Fibroblast of lung (primary cell): ENCODE data around the gene EMILIN2.

Experiments used
- EZH2 ChIP-seq: IDR thresholded peaks from 2 replicates; pipeline ENCODE4 v1.5.1; 2012; ENCODE audit warnings: low read length, control low read depth, mild to moderate bottlenecking; ENCODE audit errors: missing control alignments
- TF ChIP-seq, protein P1 (sequence below), 2 donors: IDR thresholded peaks in 1 of 2; conservative IDR thresholded peaks in 1 of 2; 1 replicate in 1 of 2; 2 replicates in 1 of 2; pipeline ENCODE4 v1.5.1; 2011 to 2012; ENCODE audit warnings: low read length in 2 of 2, control low read depth in 1 of 2, inconsistent platforms in 1 of 2, low read depth in 1 of 2, mild to moderate bottlenecking in 1 of 2

DNA sequence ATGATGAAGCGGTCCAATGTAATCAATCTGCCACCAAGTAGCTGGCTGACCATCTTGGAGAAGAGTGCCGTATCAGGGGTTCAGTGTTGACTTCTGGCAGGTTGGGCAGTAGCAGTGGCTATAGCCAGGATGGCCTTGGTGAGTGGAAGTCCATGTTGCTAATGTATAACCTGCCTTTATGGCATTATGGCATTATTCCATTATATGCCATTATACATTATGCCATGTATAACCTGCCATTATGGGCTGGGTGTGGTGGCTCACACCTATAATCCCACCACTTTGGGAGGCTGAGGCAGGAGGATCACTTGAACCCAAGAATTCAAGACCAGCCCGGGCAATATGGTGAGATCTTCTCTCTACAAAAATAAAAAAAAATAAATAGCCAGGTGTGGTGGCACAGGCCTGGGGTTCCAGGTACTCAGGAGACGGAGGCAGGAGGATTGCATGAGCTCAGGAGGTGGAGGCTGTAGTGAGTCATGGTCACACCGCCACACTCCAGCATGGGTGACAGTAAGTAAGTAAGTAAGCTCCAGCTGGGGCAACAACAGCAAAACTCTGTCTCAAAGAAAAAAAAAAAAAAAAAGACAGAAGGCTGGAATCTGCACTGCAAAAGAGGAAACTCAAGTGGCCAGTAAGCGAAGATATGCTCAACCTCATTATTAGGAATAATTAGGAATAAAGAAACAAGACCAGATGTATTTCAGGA is 24.4 kb upstream of the EMILIN2 start:
- TF ChIP-seq, protein P1, sequence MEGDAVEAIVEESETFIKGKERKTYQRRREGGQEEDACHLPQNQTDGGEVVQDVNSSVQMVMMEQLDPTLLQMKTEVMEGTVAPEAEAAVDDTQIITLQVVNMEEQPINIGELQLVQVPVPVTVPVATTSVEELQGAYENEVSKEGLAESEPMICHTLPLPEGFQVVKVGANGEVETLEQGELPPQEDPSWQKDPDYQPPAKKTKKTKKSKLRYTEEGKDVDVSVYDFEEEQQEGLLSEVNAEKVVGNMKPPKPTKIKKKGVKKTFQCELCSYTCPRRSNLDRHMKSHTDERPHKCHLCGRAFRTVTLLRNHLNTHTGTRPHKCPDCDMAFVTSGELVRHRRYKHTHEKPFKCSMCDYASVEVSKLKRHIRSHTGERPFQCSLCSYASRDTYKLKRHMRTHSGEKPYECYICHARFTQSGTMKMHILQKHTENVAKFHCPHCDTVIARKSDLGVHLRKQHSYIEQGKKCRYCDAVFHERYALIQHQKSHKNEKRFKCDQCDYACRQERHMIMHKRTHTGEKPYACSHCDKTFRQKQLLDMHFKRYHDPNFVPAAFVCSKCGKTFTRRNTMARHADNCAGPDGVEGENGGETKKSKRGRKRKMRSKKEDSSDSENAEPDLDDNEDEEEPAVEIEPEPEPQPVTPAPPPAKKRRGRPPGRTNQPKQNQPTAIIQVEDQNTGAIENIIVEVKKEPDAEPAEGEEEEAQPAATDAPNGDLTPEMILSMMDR (conservative IDR thresholded peaks at IDR 0.05 in 1 of 2, IDR thresholded peaks at IDR 0.05 in 1 of 2; ENCODE audit: low read depth in 1 of 2, low read length in 2 of 2): no peak
- no peak for TF ChIP-seq EZH2
